Measurements from ENCODE around the gene GGA3. TPM values are rescaled to one million over a fixed set of nuclear protein-coding genes. Genes with fewer than 3 reads are reported as not detected.
"Not testable (repeated sequence)": the region's sequence is repeated elsewhere in the genome, so short reads cannot be mapped to it uniquely, and the experiment has no call there.

Gene GGA3
- total and polyA plus RNA-seq, 10 of the 15 experiments (the other 5 are each of a cell fraction or from before 2014, with no cell fraction given), result 7.0 to 57.5 (median 34.0) TPM

GRCh38 chr17:75260641-75261335 is 618 bp downstream of the GGA3 start (continued):
- TF ChIP-seq, protein P1, sequence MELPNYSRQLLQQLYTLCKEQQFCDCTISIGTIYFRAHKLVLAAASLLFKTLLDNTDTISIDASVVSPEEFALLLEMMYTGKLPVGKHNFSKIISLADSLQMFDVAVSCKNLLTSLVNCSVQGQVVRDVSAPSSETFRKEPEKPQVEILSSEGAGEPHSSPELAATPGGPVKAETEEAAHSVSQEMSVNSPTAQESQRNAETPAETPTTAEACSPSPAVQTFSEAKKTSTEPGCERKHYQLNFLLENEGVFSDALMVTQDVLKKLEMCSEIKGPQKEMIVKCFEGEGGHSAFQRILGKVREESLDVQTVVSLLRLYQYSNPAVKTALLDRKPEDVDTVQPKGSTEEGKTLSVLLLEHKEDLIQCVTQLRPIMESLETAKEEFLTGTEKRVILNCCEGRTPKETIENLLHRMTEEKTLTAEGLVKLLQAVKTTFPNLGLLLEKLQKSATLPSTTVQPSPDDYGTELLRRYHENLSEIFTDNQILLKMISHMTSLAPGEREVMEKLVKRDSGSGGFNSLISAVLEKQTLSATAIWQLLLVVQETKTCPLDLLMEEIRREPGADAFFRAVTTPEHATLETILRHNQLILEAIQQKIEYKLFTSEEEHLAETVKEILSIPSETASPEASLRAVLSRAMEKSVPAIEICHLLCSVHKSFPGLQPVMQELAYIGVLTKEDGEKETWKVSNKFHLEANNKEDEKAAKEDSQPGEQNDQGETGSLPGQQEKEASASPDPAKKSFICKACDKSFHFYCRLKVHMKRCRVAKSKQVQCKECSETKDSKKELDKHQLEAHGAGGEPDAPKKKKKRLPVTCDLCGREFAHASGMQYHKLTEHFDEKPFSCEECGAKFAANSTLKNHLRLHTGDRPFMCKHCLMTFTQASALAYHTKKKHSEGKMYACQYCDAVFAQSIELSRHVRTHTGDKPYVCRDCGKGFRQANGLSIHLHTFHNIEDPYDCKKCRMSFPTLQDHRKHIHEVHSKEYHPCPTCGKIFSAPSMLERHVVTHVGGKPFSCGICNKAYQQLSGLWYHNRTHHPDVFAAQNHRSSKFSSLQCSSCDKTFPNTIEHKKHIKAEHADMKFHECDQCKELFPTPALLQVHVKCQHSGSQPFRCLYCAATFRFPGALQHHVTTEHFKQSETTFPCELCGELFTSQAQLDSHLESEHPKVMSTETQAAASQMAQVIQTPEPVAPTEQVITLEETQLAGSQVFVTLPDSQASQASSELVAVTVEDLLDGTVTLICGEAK (IDR thresholded peaks at IDR 0.05; ENCODE audit: borderline replicate concordance), result no peak
- no peak for TF ChIP-seq IRF4 (IDR thresholded peaks at IDR 0.05; ENCODE audit: low read depth, low read length)
- TF ChIP-seq RBBP5 (conservative IDR thresholded peaks at IDR 0.05), result no peak
- TF ChIP-seq SIN3A (IDR thresholded peaks at IDR 0.05; ENCODE audit: low read depth, low read length), result peak; percentile 51; the same call in 1 of the 2 replicates
- TF ChIP-seq CBX3 (IDR thresholded peaks at IDR 0.05; ENCODE audit: borderline replicate concordance, low read depth), result no peak

DNA sequence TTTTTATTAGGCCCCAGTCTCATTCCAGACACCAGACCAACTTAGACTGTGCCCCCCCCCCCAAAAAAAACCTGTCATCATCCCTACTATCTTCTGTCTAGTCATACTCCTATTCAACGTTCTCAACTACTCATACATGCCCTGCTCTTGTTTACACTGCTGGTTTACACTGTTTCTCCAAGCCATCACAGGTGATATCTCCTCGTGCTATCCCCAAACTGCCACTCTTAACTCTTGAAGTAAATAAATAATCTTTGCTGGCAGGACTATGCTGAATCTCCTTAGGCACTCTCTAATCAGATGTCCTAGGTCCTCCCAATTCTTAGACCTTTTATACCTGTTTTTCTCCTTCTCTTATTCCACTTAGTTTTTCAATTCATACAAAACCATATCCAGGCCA is 4.2 kb downstream of the GGA3 start:
- H3K4me3 ChIP-seq; ATAC-seq; in situ Hi-C loops (cut with MboI); CTCF ChIA-PET; H3K9ac ChIP-seq (ENCODE audit: control insufficient read depth, insufficient read depth, low read length); H3K36me3 ChIP-seq (ENCODE audit: control insufficient read depth in 2 of 2, insufficient read depth in 2 of 2, low read length in 1 of 2); intact Hi-C loops (cut with micrococcal nuclease; ENCODE audit: unreplicated experiment); H3K4me2 ChIP-seq (ENCODE audit: control insufficient read depth, insufficient read depth); H3K27me3 ChIP-seq (replicated peaks in 1 of 2; ENCODE audit: control insufficient read depth in 2 of 2, insufficient read depth in 2 of 2, low read length in 1 of 2); FAIRE-seq; BruUV-seq (replicated peaks); H2AFZ ChIP-seq (ENCODE audit: control insufficient read depth, low read depth, low read length); RAD21 ChIA-PET (ENCODE audit: unreplicated experiment); DNase-seq (ENCODE audit: low read depth, low spot score); H3K27ac ChIP-seq (ENCODE audit: control insufficient read depth, insufficient read depth); SMC1A ChIA-PET (ENCODE audit: uncharacterized antibody, unreplicated experiment); H4K20me1 ChIP-seq (ENCODE audit: control insufficient read depth, insufficient read depth); H3K9me3 ChIP-seq (replicated peaks; ENCODE audit: control insufficient read depth, insufficient read depth, low read length): not testable (repeated sequence)
- H3K79me2 ChIP-seq (ENCODE audit: control insufficient read depth, insufficient read depth, low read length), result peaks cover 43% of the 10 kb centered on the region
- 44% methylated on average over 2 of the region's 2 CpGs for WGBS (ENCODE audit: insufficient coverage, insufficient replicate concordance, low lambda C conversion rate, missing lambda C conversion rate)
- POLR2A ChIA-PET, result interaction anchor here (0.6 kb wide), 1 partner anchor 986 kb away, joined by 3 read pairs; no protein-coding TSS in a partner anchor
- H3K4me1 ChIP-seq (ENCODE audit: control insufficient read depth, insufficient read depth, low read length), result peaks cover 11% of the 10 kb centered on the region

- H3K27ac ChIP-seq (ENCODE audit: control insufficient read depth, insufficient read depth); FAIRE-seq; CTCF ChIA-PET; H4K20me1 ChIP-seq (ENCODE audit: control insufficient read depth, insufficient read depth); H2AFZ ChIP-seq (ENCODE audit: control insufficient read depth, low read depth, low read length); BruUV-seq (replicated peaks); POLR2A ChIA-PET; H3K4me2 ChIP-seq (ENCODE audit: control insufficient read depth, insufficient read depth); SMC1A ChIA-PET (ENCODE audit: uncharacterized antibody, unreplicated experiment); in situ Hi-C loops (cut with MboI); H3K9me3 ChIP-seq (replicated peaks; ENCODE audit: control insufficient read depth, insufficient read depth, low read length); H3K36me3 ChIP-seq (ENCODE audit: control insufficient read depth in 2 of 2, insufficient read depth in 2 of 2, low read length in 1 of 2); H3K9ac ChIP-seq (ENCODE audit: control insufficient read depth, insufficient read depth, low read length); H3K4me3 ChIP-seq; ATAC-seq; H3K27me3 ChIP-seq (replicated peaks in 1 of 2; ENCODE audit: control insufficient read depth in 2 of 2, insufficient read depth in 2 of 2, low read length in 1 of 2); DNase-seq (ENCODE audit: low read depth, low spot score); intact Hi-C loops (cut with micrococcal nuclease; ENCODE audit: unreplicated experiment); RAD21 ChIA-PET (ENCODE audit: unreplicated experiment): not testable (repeated sequence)
- 91% methylated on average over 8 of the region's 11 CpGs for WGBS (ENCODE audit: insufficient coverage, insufficient replicate concordance, low lambda C conversion rate, missing lambda C conversion rate)
- H3K4me1 ChIP-seq (ENCODE audit: control insufficient read depth, insufficient read depth, low read length), result peaks cover 22% of the 10 kb centered on the region
- H3K79me2 ChIP-seq (ENCODE audit: control insufficient read depth, insufficient read depth, low read length), result peaks cover 42% of the 10 kb centered on the region
Measured at GRCh38 chr17:75255954-75256698, 5.3 kb downstream of the GGA3 start.

Data from GM12878 (cell line).